ENCODE measurements around the gene DEK.
"Not testable (repeated sequence)": the region's sequence is repeated elsewhere in the genome, so short reads cannot be mapped to it uniquely, and the experiment has no call there.

- TF ChIP-seq CTCF (IDR thresholded peaks at IDR 0.05; ENCODE audit: low read length); EZH2 (IDR thresholded peaks at IDR 0.05; ENCODE audit: borderline replicate concordance, low read length): not testable (repeated sequence)
Observed at GRCh38 chr6:18227166-18227565, 37.2 kb downstream of the DEK start.

All from OCI-LY1 (cell line).